ENCODE results near the gene KIF1B. TPM values are rescaled to one million over a fixed set of nuclear protein-coding genes. Genes with fewer than 3 reads are reported as not detected.

The KIF1B gene
- total and polyA plus RNA-seq, 12 donors, result 12.9 to 67.2 (median 48.9) TPM

- Histone ChIP-seq H3K27me3 (no peaks in the 10 kb centered on the region), H3K9me3 (replicated peaks in 1 of 3) (no peaks in the 10 kb centered on the region), H3K36me3 (replicated peaks in 1 of 2) (peaks cover 0 to 44% of the 10 kb centered on the region in 2 donors), H3K27ac (no peak overlapping the region), H3K4me3 (no peak overlapping the region), H3K4me1 (replicated peaks in 1 of 2) (no peaks in the 10 kb centered on the region)
- DNase-seq, result no peak
- intact Hi-C loops (cut with DNase I), result loop anchor here in 1 of 2 donors (10.0 kb wide), 1 partner anchor 121 kb away; no protein-coding TSS in a partner anchor
- TF ChIP-seq POLR2A (IDR thresholded peaks at IDR 0.05) (no peak), CTCF (IDR thresholded peaks at IDR 0.05) (no peak)
- WGBS, 4 donors, result 95 to 99% (median 97%) methylated on average over 8 to 11 of the region's 11 CpGs
Observed at GRCh38 chr1:10326251-10326650, 115.9 kb downstream of the KIF1B start.

DNA sequence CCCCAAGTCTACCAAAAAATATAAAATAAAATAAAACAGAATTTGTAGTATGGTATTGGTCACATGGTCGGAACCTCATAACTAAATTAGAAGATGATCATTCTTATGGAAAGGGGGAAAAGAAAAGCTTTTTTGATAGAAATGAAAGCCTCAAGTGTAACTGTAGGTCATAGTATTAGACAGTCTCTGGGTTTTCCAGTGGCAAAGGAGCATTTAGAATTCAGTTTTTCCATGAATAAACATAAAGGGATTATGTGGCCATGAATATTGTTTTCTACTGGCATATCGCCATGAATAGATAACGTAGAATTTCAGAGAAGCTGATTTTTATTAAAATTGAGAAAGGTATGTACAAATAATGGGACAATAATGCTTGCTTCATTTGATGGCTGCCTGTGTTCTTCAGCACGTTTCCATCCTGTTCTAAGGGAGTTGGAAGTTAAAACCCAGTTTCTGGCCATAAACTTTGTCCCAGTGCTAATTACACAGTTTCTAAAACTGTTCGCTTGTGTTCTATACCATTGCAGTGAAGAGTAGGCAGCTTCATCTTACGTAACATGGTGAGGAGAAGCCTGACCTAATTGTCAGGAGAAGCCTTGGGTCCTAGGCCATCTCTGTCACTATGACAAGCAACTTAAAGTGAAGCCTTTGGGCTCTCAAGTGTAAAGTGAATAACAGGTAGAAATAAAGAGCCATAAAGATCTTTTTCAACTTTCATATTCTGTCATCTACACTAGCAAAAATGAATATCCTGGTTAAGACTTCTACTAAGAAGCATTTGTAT, 118.0 kb downstream of the KIF1B start:
- intact Hi-C loops (cut with DNase I), result loop anchor here in 1 of 2 donors (10.0 kb wide), 1 partner anchor 124 kb away; no protein-coding TSS in a partner anchor
- H3K4me3 ChIP-seq, result no peak overlapping the region
- no peaks in the 10 kb centered on the region for H3K27me3 ChIP-seq
- no peak for DNase-seq
- peaks cover 0 to 25% of the 10 kb centered on the region in 2 donors for H3K36me3 ChIP-seq (replicated peaks in 1 of 2)
- H3K9me3 ChIP-seq (replicated peaks in 1 of 3), result no peaks in the 10 kb centered on the region
- no peak overlapping the region for H3K27ac ChIP-seq
- no peak for TF ChIP-seq POLR2A (IDR thresholded peaks at IDR 0.05)
- no peak for TF ChIP-seq CTCF (IDR thresholded peaks at IDR 0.05)
- H3K4me1 ChIP-seq (replicated peaks in 1 of 2), result no peaks in the 10 kb centered on the region
- 86 to 92% (median 89%) methylated on average over 6 of the region's 6 CpGs for WGBS, 4 donors

- DNase-seq, result no peak
- Histone ChIP-seq H3K9me3 (replicated peaks in 1 of 3) (no peaks in the 10 kb centered on the region), H3K27ac (peak overlapping the region in 1 of 5 donors; percentile 61), H3K4me1 (replicated peaks in 1 of 2) (peaks cover 0 to 7% of the 10 kb centered on the region in 2 donors), H3K27me3 (no peaks in the 10 kb centered on the region), H3K36me3 (replicated peaks in 1 of 2) (peaks cover 0 to 57% of the 10 kb centered on the region in 2 donors), H3K4me3 (no peak overlapping the region)
- intact Hi-C loops (cut with DNase I), result loop anchor here in 1 of 2 donors (10.0 kb wide), 1 partner anchor 133 kb away; no protein-coding TSS in a partner anchor
- TF ChIP-seq POLR2A (IDR thresholded peaks at IDR 0.05), result no peak
- no peak for TF ChIP-seq CTCF (IDR thresholded peaks at IDR 0.05)
- 73 to 83% (median 79%) methylated on average over 2 to 3 of the region's 3 CpGs for WGBS, 4 donors
Observed at GRCh38 chr1:10337436-10337835, 127.1 kb downstream of the KIF1B start.

DNA sequence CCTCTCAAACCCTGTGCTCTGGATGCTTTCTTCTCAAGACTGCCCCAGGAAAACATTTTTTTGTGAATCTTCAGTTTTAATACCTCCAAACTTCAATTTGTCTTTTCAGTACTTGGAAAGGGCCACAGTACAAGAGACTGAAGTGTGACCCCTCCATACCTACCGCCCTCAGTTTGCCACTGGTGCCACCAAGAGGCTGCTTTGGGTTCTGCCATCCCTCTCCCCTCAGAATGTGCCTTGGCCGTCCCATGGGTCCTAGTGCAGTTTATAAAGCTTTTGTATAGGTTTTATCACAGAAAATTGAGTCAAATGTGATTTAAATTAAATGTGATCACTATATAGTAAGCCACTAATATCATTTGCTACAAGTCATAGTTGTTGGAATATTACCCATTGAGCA, 127.7 kb downstream of the KIF1B start:
- H3K27ac ChIP-seq, result no peak overlapping the region
- intact Hi-C loops (cut with DNase I), result loop anchor here in 1 of 2 donors (10.0 kb wide), 1 partner anchor 133 kb away; no protein-coding TSS in a partner anchor
- peaks cover 0 to 63% of the 10 kb centered on the region in 2 donors for H3K36me3 ChIP-seq (replicated peaks in 1 of 2)
- DNase-seq, result peak; percentile 26 to 70 (median 48)
- TF ChIP-seq POLR2A (IDR thresholded peaks at IDR 0.05) (no peak), CTCF (IDR thresholded peaks at IDR 0.05) (peak; percentile 31 to 66 (median 60))
- no peaks in the 10 kb centered on the region for H3K27me3 ChIP-seq
- no peak overlapping the region for H3K4me3 ChIP-seq
- 36 to 48% (median 40%) methylated on average over 2 of the region's 2 CpGs for WGBS, 4 donors
- H3K9me3 ChIP-seq (replicated peaks in 1 of 3), result no peaks in the 10 kb centered on the region
- peaks cover 0 to 7% of the 10 kb centered on the region in 2 donors for H3K4me1 ChIP-seq (replicated peaks in 1 of 2)
